Mesodermal cell (in vitro differentiated cells): Measurements from ENCODE around the gene CCDC63.

ENCODE experiments used
- H3K27ac ChIP-seq: 2 replicates; pipeline ENCODE4 v1.7.0; 2013; ENCODE audit warnings: mild to moderate bottlenecking, low read depth, low read length, moderate library complexity; ENCODE audit not compliant: severe bottlenecking
- H3K36me3 ChIP-seq: 2 replicates; pipeline ENCODE4 v1.7.1; 2013; ENCODE audit warnings: mild to moderate bottlenecking, low read length, moderate library complexity; ENCODE audit not compliant: control insufficient read depth, insufficient read depth
- H3K4me1 ChIP-seq: one replicate; pipeline ENCODE4 v1.7.1; 2013; ENCODE audit warnings: mild to moderate bottlenecking, low read length; ENCODE audit not compliant: insufficient read depth, control insufficient read depth, poor library complexity, severe bottlenecking
- H3K4me3 ChIP-seq: 2 replicates; pipeline ENCODE4 v1.7.0; 2013; ENCODE audit warnings: low read length, control low read depth, mild to moderate bottlenecking; ENCODE audit not compliant: insufficient read depth, poor library complexity, severe bottlenecking; ENCODE audit errors: extremely low read depth
- H3K9me3 ChIP-seq: 2 replicates; pipeline ENCODE4 v1.7.1; 2013; ENCODE audit warnings: mild to moderate bottlenecking, low read length, moderate library complexity; ENCODE audit not compliant: control insufficient read depth
- WGBS, 2 experiments: methylation state at CpG; one replicate each; pipeline ENCODE4 v1.1.5; 2013; ENCODE audit warnings: missing lambda C conversion rate in 2 of 2; ENCODE audit not compliant: insufficient coverage in 2 of 2; 5-methylcytosine and 5-hydroxymethylcytosine counted together

CCDC63 gene

DNA sequence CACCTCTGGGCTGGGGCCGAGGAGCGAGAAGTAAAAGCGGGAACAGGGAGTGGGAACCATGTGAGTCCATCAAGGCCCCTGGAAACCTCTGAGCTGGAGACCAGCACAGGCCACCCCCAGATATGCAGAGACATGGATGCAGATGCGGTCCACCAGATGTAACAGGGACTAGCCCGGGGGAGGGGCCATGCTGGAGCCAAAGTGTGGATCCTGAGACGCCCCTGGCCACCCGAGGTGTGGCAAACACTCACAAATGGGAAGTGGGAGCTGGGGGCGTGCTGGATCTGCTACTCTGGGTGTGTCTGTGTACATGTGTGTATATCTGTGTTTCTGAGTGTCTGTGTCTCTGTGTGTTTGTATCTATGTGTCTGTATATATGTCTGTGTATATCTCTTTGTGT lies 60.8 kb downstream of the CCDC63 start:
- H3K4me1 ChIP-seq, result no peaks in the 10 kb centered on the region
- no peak overlapping the region for H3K4me3 ChIP-seq
- no peak overlapping the region for H3K27ac ChIP-seq
- 71 to 80% methylated on average over 7 of the region's 8 CpGs for whole genome bisulfite sequencing, 2 experiments
- no peaks in the 10 kb centered on the region for H3K9me3 ChIP-seq
- no peaks in the 10 kb centered on the region for H3K36me3 ChIP-seq

DNA sequence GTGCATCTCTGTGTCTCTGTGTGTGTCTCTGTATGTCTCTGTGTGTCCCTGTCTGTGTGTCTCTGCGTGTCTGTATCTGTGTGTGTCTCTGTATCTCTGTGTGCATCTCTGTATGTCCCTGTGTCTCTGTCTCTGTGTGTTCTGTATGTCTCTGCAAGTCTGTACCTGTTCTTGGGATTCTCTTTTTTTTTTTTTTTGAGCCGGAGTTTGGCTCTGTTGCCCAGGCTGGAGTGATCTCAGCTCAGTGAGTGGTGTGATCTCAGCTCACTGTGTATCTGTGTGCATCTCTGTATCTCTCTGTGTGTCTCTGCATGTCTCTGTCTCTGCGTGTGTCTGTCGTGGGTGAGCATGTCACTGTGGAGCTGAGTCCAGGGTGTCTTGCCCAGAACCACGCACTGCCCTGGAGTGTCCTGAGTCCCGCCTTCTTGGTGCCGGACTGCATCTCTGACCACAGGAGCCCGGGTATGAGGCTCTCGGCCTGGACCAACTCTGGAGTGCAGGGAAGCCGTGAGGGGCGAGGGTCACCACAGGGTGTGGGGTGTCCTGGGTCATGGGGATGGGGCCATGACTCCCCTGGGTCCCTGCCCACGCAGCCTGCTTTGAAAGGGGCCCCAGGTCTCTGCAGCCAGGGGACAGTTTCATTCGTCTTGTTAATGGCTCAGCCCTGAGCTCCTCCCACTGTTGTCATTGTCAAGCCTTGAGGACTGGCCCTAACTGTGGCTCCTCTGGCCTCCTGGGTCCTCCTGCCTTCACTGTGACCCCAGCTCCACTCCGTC lies 61.8 kb downstream of the CCDC63 start:
- no peak overlapping the region for H3K4me3 ChIP-seq
- H3K27ac ChIP-seq, result no peak overlapping the region
- no peaks in the 10 kb centered on the region for H3K4me1 ChIP-seq
- WGBS, 2 experiments, result 72 to 83% methylated on average over 12 to 13 of the region's 14 CpGs
- no peaks in the 10 kb centered on the region for H3K36me3 ChIP-seq
- no peaks in the 10 kb centered on the region for H3K9me3 ChIP-seq

DNA sequence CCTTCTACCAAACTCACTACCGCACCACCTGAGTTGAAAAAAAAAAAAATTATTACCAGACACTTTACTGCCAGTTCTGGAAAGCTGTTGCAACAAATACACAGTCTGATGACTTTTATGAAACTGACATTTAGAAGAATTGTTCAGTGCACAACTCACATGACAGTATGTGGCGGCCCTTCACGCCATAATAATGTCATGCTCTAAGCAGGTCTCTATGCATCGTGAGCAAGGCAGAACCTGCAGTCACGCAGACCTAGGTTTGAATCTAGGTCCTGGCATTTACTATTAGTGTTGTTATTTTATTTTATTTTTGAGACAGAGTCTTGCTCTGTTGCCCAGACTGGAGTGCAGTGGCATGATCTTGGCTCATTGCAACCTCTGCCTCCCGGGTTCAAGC lies 65.5 kb downstream of the CCDC63 start:
- Histone ChIP-seq H3K27ac (no peak overlapping the region), H3K4me3 (no peak overlapping the region), H3K9me3 (no peaks in the 10 kb centered on the region), H3K4me1 (peaks cover 3% of the 10 kb centered on the region), H3K36me3 (no peaks in the 10 kb centered on the region)
- WGBS, 2 experiments, result 89 to 92% methylated on average over 5 to 6 of the region's 6 CpGs

DNA sequence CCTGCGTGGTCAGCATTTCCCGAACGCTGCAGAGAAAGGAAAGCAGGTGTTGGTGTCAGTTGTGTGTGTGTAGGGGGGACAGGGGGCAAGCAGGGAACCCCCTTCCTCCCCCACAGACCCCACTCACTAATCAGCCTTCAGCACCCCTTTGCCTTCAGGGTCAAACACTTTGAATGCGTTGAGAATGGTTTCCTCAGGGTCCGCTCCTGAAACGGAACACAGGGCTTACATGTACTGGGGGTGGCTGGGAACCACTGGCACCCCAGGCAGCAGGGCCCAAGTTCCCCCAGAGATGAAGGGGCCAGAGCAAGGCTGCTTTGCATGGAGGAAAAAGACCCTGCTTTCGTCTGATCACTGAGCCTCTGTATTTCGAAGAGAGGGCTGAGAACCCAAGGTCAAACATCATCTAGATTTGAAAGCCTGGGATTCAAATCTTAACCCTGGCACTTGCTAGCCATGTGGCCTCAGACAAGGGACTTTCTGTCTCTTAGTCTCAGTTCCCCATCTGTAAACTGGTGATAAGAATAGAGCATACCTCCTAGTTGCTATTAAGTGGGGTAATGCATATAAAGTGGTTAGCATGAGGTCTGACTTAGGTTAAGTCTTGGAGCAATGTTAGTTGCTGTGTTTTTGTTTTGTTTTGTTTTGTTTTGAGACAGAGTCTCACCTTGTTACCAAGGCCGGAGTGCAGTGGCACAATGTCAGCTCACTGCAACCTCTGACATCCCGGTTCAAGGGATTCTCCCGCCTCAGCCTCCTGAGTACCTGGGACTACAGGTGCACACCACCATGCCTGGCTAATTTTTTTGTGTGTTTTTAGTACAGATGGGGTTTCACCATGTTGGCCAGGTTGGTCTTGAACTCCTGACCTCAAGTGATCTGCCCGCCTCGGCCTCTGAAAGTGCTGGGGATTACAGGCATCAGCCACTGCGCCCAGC lies 66.6 kb downstream of the CCDC63 start:
- peaks cover 4% of the 10 kb centered on the region for H3K4me1 ChIP-seq
- no peaks in the 10 kb centered on the region for H3K9me3 ChIP-seq
- whole genome bisulfite sequencing, 2 experiments, result 86 to 93% methylated on average over 9 to 11 of the region's 14 CpGs
- no peaks in the 10 kb centered on the region for H3K36me3 ChIP-seq
- no peak overlapping the region for H3K27ac ChIP-seq
- no peak overlapping the region for H3K4me3 ChIP-seq

DNA sequence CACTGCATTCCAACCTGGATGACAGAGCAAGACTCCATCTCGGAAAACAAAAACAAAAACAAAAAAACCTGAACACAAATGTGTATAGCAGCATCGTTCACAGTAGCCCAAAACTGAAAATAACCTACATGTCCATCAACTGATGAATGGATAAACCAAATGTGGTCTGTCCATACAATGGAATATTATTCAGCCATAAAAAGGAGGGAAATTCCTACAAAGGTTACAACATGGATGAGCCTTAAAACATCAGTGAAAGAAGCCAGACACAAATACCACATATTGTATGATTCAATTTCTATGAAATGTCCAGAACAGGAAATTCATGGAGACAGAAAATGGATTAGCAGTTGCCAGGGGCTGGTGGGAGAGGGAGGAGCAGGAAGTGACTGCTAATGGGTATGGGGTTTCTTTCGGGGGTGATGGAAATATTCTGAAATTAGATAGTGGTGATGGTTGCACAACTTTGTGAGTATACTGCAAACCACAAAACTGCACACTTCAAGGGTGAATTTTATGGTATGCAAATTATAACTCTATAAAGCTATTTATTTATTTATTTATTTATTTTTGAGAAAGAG lies 69.6 kb downstream of the CCDC63 start:
- no peaks in the 10 kb centered on the region for H3K9me3 ChIP-seq

DNA sequence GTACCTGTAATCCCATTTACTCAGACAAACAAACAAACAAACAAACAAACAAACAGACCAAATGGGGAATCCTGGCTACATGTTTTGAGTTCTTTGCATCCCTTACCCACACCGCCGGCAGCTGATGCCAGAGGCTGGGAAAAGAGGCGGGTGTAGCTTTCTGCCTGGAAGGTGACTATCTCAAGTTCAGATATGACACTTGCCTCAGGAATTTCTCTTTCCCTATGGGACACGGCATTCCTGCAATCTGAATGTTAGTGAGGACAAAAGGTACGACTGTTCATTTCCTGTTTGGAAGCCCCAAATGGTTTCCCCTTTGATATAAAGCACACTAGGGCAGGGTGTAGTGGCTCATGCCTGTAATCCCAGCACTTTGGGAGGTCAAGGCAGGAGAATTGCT lies 70.7 kb downstream of the CCDC63 start:
- H3K27ac ChIP-seq, result peak overlapping the region; percentile 49
- peaks cover 4% of the 10 kb centered on the region for H3K4me1 ChIP-seq
- H3K4me3 ChIP-seq, result no peak overlapping the region
- no peaks in the 10 kb centered on the region for H3K36me3 ChIP-seq
- WGBS, 2 experiments, result 65 to 66% methylated on average over 5 of the region's 5 CpGs
- H3K9me3 ChIP-seq, result no peaks in the 10 kb centered on the region

More for the DNA sequence above, 69.6 kb downstream of the CCDC63 start:
- H3K36me3 ChIP-seq, result no peaks in the 10 kb centered on the region
- no peak overlapping the region for H3K4me3 ChIP-seq
- no peak overlapping the region for H3K27ac ChIP-seq
- WGBS, 2 experiments, result 79% methylated on average over 3 of the region's 3 CpGs; no CpG with 5 or more reads in 1 of the 2 experiments
- H3K4me1 ChIP-seq, result peaks cover 4% of the 10 kb centered on the region

DNA sequence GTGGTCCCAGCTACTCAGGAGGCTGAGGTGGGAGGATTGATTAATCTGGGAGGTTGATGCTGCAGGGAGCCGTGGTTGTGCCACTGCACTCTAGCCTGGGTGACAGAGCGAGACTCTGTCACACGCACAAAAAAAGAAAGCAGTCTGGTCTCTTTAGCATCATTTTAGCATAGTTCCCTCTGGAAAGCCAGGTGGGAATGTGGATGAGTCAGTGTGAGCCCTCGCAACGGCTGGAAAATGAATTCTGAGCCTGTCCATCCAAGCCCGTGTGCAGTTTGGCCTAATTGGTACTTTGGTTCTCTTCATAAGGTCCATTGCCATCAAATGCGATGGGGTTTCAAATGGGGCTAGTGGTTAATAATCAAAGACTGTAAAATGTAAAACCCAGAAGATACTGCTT lies 71.2 kb downstream of the CCDC63 start:
- Histone ChIP-seq H3K36me3 (no peaks in the 10 kb centered on the region), H3K4me3 (no peak overlapping the region), H3K9me3 (no peaks in the 10 kb centered on the region), H3K4me1 (peaks cover 4% of the 10 kb centered on the region), H3K27ac (peak overlapping the region; percentile 49)
- WGBS, 2 experiments, result 83 to 85% methylated on average over 6 to 7 of the region's 7 CpGs

DNA sequence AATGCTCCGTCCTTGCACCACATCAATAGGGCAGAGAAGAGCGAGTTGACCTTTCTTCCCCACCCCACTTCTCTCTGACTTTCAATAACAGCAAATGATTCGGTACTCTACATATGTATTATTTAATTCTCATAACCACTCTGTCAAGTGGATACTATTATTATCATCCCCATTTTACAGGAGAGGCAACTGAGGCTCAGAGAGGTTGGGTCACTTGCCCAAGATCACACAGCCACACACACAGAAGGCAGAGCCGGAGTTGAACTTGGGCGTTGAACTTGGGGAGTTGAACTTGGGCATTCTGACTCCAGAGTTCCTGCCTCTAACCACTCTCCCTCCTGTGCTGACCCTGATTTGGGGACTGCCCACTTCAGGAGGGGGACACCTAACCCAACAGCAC lies 72.9 kb downstream of the CCDC63 start:
- H3K4me3 ChIP-seq, result no peak overlapping the region
- 96 to 98% methylated on average over 4 of the region's 5 CpGs for WGBS, 2 experiments
- H3K4me1 ChIP-seq, result peaks cover 4% of the 10 kb centered on the region
- no peaks in the 10 kb centered on the region for H3K9me3 ChIP-seq
- no peaks in the 10 kb centered on the region for H3K36me3 ChIP-seq
- no peak overlapping the region for H3K27ac ChIP-seq

DNA sequence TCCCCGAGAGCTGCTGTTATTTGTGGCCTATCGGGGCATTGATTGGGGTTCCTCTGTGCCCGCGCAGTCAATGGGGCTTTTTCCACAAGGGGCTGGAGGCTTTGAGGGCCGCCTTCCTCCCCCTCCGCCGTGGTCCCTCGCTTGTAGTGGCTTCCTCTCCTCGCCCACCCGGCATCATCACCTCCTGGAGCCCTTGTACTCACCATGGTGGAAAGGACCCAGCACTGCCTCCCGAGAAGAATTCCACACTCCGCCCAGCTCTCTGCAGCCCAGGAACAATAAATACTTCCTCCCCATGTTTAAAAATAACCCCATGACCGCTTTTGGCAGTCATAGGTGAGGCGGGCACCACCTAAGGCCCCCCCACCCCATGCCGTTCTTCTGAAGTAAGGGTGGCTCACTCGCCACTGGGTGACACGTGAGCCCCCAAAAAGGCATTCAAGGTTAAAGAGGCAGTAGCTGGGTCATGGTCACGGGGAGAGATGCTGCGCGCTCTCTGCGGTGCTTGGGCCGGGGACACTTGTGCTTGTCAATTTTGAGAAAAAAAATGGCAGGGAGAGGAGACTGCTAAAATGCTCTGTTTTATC lies 73.6 kb downstream of the CCDC63 start, which contains the start of gene MYL2:
TSS of gene MYL2 (minus strand) at position 256 of the 587 bp plus-strand sequence. CDS start at position 206, 50 bp downstream.
- Histone ChIP-seq H3K4me1 (peaks cover 4% of the 10 kb centered on the region), H3K36me3 (no peaks in the 10 kb centered on the region), H3K9me3 (no peaks in the 10 kb centered on the region), H3K27ac (no peak within 1 kb of the TSS), H3K4me3 (no peak within 1 kb of the TSS)
- 88 to 91% methylated on average over 17 to 19 of the region's 22 CpGs for WGBS, 2 experiments

DNA sequence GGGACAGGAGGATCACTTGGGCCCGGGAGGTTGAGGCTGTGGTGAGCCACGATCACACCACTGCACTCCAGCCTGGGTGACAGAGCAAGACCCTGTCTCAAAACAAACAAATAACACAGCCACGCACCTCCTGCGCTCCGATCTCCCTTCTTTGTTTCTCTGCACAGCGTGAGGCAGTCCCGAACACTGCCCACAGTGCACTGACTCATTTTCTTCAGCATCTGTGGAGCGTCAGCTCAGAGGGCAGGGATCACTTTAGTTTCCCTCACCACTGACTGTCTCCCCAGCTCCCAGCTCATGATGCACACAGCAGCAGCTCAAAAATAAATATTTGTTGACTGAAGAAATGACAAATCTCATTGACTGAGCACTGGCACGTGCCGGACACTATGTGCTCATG lies 74.5 kb downstream of the CCDC63 start:
- Histone ChIP-seq H3K9me3 (no peaks in the 10 kb centered on the region), H3K27ac (no peak overlapping the region), H3K4me1 (peaks cover 4% of the 10 kb centered on the region), H3K4me3 (no peak overlapping the region), H3K36me3 (no peaks in the 10 kb centered on the region)
- 79 to 83% methylated on average over 7 to 9 of the region's 10 CpGs for WGBS, 2 experiments
